NAMALWA (cell line): ENCODE measurements around the gene VAMP8.
"Not testable (repeated sequence)": the region's sequence is repeated elsewhere in the genome, so short reads cannot be mapped to it uniquely, and the experiment has no call there.

Source experiments
- DNase-seq: peaks from one replicate; pipeline ENCODE4 v3.0.0-alpha.2; 2015; ENCODE audit warnings: low spot score

The VAMP8 gene

GRCh38 chr2:85598594-85599340, 21.4 kb downstream of the VAMP8 start:
- DNase-seq, result no peak

GRCh38 chr2:85599468-85600234, 22.3 kb downstream of the VAMP8 start:
- no peak for DNase-seq

DNA sequence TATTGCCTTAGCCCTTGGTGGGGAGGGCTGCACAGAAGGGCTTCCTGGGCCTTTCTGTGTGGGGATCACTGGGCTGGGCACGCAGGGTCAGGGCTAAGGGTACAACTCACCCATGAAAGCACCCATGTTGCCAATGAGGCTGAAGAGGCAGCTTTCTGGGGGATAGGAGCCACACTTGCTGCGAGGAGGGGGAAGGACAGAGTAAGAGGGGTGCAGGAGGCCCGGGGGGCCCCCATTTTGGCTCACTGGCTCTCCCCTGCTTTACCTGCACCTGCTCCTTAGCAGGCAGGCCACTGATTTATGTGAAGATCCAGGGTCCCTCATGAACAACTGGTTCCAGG, 22.8 kb downstream of the VAMP8 start:
- no peak for DNase-seq

GRCh38 chr2:85600951-85601770, 23.8 kb downstream of the VAMP8 start:
- no peak for DNase-seq

- DNase-seq, result no peak
Measured at GRCh38 chr2:85601771-85602475, 24.5 kb downstream of the VAMP8 start.

- DNase-seq, result peak; percentile 90
Measured at GRCh38 chr2:85602476-85603234, 25.3 kb downstream of the VAMP8 start, which contains the start of gene TMEM150A. Gene TMEM150A (minus strand): TSS chr2:85602698. CDS start chr2:85601948, 750 bp downstream.

DNA sequence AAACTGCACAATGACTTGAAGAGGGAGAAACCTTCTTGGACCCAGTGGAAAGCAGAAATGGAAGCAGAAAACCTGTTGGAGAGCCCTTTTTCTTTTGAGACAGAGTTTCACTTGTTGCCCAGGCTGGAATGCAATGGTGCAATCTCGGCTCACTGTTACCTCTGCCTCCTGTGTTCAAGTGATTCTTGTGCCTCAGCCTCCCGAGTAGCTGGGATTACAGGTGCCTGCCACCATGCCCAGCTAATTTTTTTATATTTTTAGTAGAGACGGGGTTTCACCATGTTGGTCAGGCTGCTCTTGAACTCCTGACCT, 26.7 kb downstream of the VAMP8 start:
- not testable (repeated sequence) for DNase-seq

GRCh38 chr2:85604568-85605339, 27.4 kb downstream of the VAMP8 start:
- no peak for DNase-seq

DNA sequence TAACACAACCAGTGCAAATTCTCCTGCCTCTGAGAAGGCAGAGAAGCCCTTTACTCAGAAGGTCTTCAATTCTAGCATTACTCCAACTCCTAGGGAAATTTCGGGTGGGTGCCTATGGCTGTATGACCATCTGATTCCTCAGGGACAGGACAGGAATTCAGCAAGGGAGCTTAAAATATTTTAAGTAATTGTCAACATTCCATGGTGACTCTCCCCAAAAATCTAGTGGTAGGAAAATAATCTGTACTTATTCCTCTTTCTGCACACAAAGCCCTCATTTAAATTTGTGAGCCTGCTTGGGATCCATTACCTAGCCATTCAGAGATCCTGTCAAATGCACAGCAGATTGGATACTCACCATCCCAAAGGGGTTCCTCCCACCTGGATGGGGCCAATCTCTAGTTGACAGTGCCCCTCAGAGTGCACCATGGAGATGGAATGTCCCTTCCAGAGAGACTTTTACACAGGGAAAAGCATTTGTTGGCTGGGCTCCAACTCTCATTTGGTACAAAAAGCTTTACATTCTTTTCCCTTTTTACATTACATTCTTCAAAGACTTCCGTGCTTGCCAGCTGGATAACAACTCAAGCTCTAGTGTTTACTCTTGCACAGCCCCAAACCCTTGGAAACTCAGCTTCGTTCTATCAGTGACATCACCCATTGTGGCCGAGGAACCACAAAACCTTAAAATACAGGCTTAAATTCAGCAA, 28.2 kb downstream of the VAMP8 start:
- DNase-seq, result no peak

GRCh38 chr2:85606116-85606455, 28.7 kb downstream of the VAMP8 start:
- DNase-seq, result no peak

DNA sequence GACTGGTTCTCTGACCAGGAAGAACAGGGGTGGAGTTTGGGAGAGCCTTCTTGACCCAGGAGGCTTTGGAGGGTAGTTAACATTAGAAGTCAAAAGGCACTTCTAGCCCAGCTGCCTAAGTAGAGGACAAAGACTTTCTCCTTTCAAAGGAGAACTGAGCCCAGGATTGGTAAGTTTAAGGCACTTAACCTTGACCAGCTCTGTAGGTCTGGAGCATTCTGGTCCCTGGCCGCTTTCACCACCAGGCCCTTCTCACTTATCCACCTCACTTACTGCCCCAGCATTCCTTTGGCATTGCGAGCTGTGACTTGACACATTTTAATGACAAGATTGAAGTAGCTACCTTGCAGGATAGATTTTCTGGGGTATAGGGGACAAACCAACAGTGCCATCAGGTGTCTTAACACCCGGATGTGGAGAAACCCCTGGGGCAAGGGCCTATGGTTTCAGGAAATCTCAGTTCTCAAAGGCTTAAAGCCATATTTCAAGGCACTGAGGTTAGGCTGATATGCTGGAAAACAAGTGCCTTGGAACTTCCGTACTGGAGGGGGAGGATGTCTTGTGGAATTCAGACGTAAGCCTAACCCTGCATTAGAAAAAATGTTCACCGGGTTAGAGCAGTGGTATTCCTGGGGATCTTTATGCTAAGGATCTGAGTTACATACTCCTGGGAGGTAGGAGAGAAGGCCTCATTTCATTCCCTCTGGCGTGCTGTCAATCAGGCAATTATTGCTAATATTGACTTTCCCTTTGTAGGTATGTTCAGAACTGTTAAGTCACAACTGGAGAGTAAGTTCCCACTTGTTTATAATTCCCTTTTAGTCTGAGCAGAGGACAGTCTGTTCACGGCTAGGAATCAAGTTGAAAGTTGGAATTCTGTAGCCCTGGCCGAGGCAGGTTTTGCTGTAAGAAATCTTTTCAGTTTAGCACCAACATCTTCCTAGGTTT, 30.2 kb downstream of the VAMP8 start:
- no peak for DNase-seq

- no peak for DNase-seq
Measured at GRCh38 chr2:85611217-85611704, 33.9 kb downstream of the VAMP8 start.

DNA sequence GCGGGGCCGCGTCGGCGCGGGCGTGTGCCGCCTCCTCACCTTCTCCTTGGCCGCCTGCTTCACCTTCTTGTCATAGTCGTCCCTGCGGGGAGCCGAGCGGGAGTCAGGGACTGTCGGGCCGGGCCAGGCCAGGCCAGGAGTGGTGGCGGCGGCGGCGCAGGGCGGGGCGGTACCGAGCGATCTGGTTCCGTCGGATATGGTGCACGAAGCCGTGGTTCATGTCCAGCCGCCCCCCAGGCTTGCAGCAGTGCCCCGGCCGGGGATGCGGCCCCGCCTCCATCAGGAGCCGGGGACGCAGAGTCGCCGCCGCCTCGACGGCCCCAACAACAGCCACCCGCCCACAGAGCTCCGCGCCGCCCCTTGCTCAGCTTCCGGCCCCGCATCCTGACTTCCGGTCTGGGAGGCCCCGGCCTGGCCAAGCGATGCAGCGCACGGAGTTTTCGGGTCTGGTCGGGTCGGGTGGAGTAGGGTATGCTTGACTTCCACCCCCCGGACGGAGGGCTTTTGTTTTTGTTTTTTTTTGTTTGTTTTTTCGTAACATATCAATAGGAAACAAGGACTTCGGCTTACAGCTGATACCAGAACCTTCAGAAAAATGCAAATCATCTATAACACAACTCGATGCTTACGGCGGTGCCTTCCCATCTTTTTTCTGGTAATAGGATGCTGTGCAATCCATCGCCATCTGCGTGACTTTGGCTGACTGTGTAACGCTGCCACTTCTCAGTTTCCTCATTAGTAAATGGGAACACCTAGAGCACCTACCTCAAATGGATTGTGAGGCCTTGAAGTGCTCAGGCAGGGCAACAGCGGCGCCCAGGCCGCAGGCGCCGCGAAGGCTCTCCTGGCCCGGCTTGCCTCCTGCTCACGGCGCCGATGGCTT, 34.6 kb downstream of the VAMP8 start, which contains the start of gene C2orf68:
C2orf68 (minus strand) TSS at position 362 of the 883 bp plus-strand sequence; CDS start at position 280, 82 bp downstream.
- peak; percentile 91 for DNase-seq

GRCh38 chr2:85613717-85614515, 36.5 kb downstream of the VAMP8 start:
- DNase-seq, result no peak

GRCh38 chr2:85614757-85615156, 37.4 kb downstream of the VAMP8 start:
- DNase-seq, result not testable (repeated sequence)

DNA sequence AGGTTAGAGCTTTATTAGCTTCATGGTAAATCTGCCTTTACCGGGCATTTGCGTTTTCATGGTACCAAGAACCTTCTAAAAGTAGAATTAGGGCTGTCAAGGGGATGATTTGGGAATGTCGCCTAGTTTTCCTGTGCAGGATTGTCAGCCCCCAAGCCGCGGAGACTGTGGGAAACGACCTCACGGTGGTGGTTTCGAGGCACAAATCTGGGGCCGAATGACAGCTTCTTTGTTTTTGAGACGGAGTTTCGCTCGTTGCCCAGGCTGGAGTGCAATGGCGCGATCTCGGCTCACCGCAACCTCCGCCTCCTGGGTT, 38.0 kb downstream of the VAMP8 start:
- DNase-seq, result no peak

DNA sequence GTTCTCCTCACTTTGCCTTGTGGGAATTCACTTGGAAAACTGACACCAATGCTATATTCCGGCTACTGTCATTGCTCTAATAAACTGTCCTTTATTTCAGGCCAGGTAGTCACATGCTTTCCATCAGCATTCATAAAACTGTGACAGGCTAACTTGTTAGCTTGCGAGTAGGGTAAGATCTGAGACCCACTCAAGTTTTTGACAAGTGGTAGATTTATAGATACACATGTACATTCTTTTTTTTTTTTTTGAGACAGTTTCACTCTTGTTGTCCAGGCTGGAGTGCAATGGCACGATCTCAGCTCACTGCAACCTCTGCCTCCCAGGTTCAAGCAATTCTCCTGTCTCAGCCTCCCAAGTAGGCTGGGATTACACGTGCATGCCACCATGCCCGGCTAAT, 40.3 kb downstream of the VAMP8 start:
- DNase-seq, result not testable (repeated sequence)
